SK-N-SH treated with all-trans-retinoic acid at 6 μM for 48 hours (cell line): ENCODE data around the gene PAPPA.

Source experiments
- ARNTL ChIP-seq: fragments of 450-650 bp; formaldehyde crosslinking; IDR thresholded peaks from 2 replicates; pipeline ENCODE4 v1.5.0; 2020; ENCODE audit warnings: low read depth, mild to moderate bottlenecking, moderate library complexity, borderline replicate concordance
- CSRNP3 ChIP-seq: fragments of 250-450 bp; sonication (Bioruptor Pico); IDR thresholded peaks from 2 replicates; pipeline ENCODE4 v1.5.1; 2021; ENCODE audit warnings: mild to moderate bottlenecking, moderate library complexity
- ISL1 ChIP-seq: fragments of 250-450 bp; sonication (Bioruptor Pico); IDR thresholded peaks from 2 replicates; pipeline ENCODE4 v2.1.2; 2022; ENCODE audit warnings: mild to moderate bottlenecking, moderate library complexity
- TSHZ2 ChIP-seq: fragments of 250-450 bp; sonication (Bioruptor Pico); IDR thresholded peaks from 2 replicates; pipeline ENCODE4 v1.5.0; 2020; ENCODE audit warnings: mild to moderate bottlenecking, moderate library complexity
- ZFP3 ChIP-seq: fragments of 250-450 bp; sonication (Bioruptor Pico); IDR thresholded peaks from 2 replicates; pipeline ENCODE4 v1.5.0; 2020; ENCODE audit warnings: mild to moderate bottlenecking, moderate library complexity

- no peak for TF ChIP-seq ZFP3
- no peak for TF ChIP-seq CSRNP3 (CRISPR knock-in tag)
- no peak for TF ChIP-seq ARNTL (CRISPR knock-in tag)
- TF ChIP-seq TSHZ2 (CRISPR knock-in tag), result no peak
- TF ChIP-seq ISL1 (CRISPR knock-in tag), result no peak
Measured at GRCh38 chr9:116381350-116381749, 227.8 kb downstream of the PAPPA start.
